GM21526 (cell line): Measurements from ENCODE around the gene GHR.

Source experiments
- ATAC-seq: cut with Tn5 transposase; IDR thresholded peaks from one replicate; pipeline ENCODE4 v1.9.1; 2021; ENCODE audit warnings: moderate library complexity; ENCODE audit not compliant: unreplicated experiment, low FRiP score

The GHR gene

DNA sequence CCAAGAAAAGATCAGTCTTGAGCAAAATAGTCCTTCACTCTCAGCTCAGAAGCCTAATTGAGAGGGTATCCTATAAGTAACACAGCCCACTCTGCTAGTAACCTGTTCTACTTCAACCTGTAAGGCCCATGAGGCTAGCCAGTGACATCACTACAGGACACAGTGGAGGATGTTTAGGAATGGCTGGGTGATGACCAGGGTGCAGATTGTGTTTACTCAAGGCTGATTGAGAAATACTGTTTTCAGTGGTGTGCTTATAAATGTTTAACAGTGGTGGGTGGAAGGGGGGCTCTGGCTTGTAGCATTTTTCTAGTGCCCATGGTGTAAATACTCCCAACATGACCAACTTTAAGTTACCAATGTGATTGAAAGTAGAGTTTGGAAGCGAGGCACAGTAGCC, 173.6 kb downstream of the GHR start:
- no peak for ATAC-seq

- no peak for ATAC-seq
These were observed 174.2 kb downstream of the GHR start for GRCh38 chr5:42597318-42597937.

DNA sequence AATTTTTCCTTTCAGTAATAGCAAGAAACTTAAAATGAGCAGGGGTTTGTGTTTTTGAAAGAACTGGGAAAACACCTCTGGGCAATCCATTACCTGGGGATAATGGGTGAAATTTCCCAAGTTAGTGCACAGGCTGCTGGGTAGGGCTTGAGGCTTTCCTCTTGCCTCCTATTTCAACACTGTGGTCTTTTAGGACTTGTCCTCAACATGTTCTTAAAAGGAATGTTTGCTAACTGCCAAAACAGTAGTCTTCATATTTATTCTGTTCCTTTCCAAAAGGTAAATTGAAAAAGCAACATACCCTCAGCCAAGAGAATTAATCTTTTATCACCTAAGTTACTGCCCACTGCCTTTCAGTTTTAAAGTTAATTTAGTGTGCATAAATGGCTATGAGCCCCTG, 175.1 kb downstream of the GHR start:
- ATAC-seq: no peak

- ATAC-seq: no peak
These were observed 175.9 kb downstream of the GHR start for GRCh38 chr5:42599106-42599505.

- ATAC-seq: no peak
These were observed 177.2 kb downstream of the GHR start for GRCh38 chr5:42600441-42600840.

DNA sequence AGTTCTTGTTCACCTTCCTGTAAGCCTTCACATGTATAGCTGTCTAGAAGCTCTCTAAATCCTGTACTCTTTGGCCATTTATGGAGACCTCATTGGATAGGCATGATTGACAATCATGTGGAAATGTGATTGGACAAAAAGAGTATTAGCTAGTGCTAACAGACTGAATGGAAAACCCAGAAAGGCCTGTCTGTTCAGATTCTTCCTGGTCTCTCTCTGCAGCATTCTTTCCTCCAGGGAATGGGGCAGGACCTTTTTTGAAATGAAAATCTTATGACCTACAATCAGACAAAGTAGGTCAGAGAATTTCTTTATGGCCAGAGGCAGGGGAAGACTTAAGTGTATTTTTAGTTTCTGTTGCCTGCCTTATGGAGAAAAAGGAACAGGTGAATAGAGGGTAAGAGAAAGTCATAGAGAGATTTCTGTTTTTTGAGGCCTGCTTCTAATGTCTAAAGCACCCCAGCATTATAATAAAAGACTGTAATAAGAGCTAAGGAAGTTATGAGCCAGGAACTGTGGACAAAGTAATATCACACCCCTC, 181.0 kb downstream of the GHR start:
- ATAC-seq: no peak

GRCh38 chr5:42605490-42605889, 182.3 kb downstream of the GHR start:
- no peak for ATAC-seq

DNA sequence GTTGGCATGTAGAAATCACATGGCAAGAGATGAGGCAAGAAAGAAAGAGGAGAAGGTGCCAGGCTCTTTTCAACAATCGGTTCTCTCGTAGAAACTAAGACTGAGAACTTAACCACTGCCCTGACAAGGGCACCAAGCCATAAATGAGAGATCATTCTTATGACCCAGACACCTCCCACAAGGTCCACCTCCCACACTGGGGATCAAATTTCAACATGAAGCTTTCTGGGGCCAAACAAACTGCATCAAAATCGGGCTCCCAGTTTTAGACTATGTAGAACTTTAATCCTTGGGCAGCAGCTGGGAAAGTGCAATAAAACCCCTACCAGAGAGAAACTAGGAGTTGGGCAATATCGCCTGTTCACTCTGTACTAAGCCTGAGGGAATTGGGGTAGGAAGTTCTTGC, 183.2 kb downstream of the GHR start:
- no peak for ATAC-seq

GRCh38 chr5:42611437-42611836, 188.2 kb downstream of the GHR start:
- ATAC-seq: no peak

DNA sequence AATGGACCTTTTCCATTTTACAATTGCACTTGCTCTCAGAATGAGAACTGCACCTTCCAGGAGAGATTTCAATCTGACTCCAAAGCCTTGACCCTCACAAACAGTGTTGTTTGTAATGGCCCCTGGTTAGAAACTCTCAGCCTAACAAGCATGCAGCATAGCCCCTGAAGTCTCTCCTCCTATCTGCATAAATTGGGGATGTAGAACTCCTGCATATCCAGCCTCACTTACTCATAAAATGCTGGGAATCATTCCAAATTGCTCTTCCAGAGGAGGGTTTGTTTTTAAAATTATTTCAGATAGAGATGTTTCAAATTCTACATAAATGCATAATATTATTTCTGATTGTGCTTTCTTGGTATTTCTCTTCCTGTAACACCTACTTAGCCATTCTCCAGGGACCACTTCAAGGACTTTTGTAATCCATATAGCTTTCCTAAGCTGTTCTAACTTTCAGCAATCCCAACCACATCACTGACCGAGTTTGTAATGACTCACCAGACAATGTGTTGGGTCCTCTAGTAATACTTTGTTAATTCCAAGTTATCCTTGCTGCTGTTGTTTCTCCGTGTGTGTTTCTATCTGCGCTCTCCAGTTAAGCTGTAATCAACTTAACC, 189.6 kb downstream of the GHR start:
- no peak for ATAC-seq

GRCh38 chr5:42614509-42614908, 191.3 kb downstream of the GHR start:
- ATAC-seq: no peak

DNA sequence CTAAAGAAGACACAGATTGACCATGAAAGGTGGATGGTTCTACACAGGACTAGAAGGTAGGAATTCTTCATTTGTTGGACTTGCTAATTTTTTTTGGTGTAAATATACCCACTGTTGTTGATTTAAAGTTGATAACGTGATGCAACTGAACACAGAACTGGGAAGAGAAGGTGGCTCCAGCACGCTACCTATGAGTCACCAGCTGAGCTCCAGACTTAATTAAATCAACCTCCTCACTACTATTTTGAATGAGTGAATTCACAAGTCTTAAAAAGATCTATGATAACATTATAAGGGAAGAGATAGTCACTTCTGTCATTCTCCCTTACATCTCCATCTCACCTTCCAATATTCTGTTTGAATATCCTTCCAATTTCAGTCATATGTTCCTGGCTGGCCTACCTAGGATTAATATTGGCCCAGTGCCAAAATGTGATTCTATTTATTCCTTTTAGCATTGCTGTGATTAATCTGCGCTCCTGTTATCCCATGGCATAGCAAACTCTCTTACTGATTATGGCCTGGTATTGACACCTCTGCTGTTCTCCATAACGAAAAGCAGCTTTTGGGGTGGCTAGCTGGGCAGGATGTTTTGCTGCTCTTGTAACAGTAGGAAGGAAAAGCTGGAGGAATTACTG, 197.5 kb downstream of the GHR start:
- no peak for ATAC-seq

GRCh38 chr5:42621242-42621641, 198.0 kb downstream of the GHR start:
- no peak for ATAC-seq

DNA sequence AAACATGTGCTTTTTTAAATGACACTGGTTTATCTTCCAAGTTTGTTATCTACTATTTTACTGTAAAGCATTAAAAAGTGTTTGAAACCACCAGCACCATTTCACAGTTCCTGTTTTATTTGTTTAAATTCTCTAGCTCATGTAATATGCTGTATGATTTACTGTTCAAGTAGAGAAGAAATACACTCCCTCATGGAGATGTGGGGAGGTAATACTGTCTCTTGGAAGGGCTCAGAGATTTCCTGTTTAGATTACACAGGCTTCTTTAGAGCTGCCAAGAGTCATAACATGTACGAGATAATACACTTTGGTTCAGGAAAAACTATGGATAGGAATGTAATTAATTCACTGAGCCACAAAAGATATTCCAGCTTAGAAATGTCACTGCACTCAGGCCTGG, 198.4 kb downstream of the GHR start:
- ATAC-seq: no peak

DNA sequence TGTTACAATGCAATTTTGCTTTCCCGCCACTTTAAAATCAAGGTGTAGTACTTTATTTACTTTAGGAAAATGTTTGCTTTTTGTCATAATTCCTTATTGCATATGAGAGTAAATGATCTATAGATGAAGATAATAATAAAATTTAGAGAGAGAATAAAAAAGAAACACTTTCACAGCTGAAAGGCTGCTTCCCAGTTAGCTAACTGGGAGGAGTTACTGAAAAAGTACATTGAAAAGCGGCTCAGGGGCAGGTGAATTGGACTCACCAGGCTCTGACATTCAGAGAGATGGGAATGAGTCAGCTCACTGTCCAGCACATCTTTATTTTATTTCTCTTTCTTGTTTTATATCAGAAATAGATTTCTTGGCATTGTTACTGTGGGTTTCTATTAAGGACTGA, 201.7 kb downstream of the GHR start:
- no peak for ATAC-seq

DNA sequence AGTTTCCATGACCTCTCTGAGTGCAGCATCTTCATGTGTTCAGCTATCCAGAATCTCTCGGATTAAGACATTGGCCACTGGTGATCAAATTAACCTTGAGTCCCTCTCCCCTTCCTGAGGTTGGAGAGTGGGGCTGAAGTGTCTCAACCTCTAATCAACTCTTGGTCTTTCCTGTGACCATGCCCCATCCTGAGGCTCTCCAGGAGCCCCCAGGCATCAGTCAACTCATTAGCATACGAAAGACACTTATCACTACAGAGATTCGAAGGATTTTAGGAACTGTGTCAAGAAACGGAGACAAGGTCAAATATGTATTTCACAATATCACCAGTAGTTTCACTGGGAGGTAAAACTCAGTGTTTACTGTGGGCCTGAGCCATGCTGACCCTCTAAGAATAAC, 203.2 kb downstream of the GHR start:
- no peak for ATAC-seq

- ATAC-seq: no peak
These were observed 205.6 kb downstream of the GHR start for GRCh38 chr5:42628821-42629220.

DNA sequence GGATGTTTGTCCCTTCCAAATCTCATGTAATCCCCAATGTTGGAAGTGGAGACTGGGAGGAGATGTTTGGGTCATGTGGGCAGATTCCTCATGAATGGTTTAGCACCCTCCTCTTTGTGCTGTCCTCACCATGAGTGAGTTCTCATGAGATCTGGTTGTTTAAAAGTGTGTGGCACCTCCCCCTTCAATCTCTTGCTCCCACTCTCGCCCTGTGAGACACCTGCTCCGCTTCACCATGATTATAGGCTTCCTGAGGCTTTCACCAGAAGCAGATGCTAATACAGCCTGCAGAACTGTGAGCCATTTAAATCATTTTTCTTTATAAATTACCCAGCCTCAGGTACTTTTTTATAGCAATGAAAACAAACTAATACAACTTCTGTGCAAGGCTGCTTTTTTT, 206.0 kb downstream of the GHR start:
- no peak for ATAC-seq

GRCh38 chr5:42631241-42631640, 208.0 kb downstream of the GHR start:
- no peak for ATAC-seq

DNA sequence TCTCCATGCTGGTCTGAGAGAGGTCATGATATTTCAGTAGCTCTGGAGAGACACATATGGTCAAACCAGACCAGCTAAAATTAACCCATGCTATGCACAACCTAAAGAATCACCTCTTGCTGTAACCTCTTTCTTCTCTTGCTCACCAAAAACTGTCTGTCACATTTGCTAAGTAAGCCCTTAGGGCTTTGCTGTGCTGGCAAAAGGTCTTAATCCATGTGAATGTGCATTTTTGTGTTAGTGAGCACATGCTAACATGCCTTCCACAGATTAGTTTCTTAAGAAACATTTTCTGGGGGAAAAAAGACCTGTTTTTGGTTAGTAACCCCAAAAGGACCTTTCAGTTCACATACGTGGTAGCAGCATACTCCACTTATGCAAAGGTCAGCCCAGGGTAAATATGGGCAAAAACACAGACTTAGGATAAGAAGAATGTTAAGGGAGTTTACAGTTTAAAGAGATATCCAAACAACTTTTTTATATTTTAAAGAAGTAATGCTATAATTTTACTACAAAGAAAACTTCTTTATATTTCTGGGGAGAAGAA, 209.2 kb downstream of the GHR start:
- ATAC-seq: no peak

DNA sequence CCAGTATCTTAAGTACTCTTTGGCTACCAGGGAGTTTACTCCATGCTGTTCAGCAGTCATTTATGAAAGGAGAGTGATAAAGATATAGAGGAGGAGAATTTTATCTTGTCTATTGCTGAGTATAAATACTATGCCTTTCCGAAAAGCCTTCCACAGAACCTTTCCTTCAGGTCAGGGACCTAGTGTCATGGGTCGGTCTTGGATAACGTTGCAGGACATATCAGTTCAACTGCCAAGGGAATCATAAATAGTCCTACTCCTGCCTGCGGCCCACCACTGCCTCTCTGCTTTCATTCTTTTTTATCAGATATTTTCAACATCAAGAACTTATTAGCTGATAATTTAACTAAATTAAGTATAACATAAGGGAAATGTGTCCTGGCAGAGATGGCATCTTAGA, 211.3 kb downstream of the GHR start:
- ATAC-seq: no peak

DNA sequence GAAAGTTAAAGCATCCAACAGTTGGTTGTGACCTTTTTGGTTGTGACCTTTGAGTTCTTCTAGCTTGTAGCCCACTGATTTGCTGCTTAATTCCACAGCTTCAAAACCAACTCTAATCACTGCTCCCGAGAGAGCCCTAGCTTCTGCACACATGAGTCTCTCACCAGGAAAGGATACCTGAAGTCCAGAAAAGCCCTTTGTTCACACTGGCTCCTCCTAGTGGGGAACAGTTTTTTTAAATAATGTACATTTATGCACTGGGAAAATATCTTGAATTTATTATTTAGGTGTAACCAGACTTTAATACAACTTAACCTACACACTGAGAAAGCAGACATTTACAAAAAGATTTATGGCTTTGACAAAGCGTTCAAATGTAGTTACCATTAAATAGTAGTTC, 213.2 kb downstream of the GHR start:
- no peak for ATAC-seq
